Parathyroid adenoma (tissue), 2 donors: ENCODE results near the gene SNRPA.

Experiments
- H2AFZ ChIP-seq: fragments of 300-600 bp; sonication (generic); one replicate; pipeline ENCODE4 v1.7.0; 2017; ENCODE audit warnings: antibody characterized with exemption, mild to moderate bottlenecking
- H3K27ac ChIP-seq: fragments of 300-600 bp; sonication (generic); one replicate; pipeline ENCODE4 v1.7.0; 2017
- H3K27me3 ChIP-seq: fragments of 300-600 bp; sonication (generic); one replicate; pipeline ENCODE4 v1.7.0; 2017; ENCODE audit warnings: low read length; ENCODE audit not compliant: control insufficient read depth, insufficient read depth
- H3K36me3 ChIP-seq: fragments of 300-600 bp; sonication (generic); one replicate; pipeline ENCODE4 v1.7.0; 2017; ENCODE audit warnings: low read length; ENCODE audit not compliant: control insufficient read depth, insufficient read depth
- H3K4me1 ChIP-seq: fragments of 300-600 bp; sonication (generic); one replicate; pipeline ENCODE4 v1.7.0; 2017; ENCODE audit warnings: control low read depth
- H3K4me2 ChIP-seq: fragments of 300-600 bp; sonication (generic); one replicate; pipeline ENCODE4 v1.7.0; 2017; ENCODE audit warnings: low read length
- H3K4me3 ChIP-seq: fragments of 300-600 bp; sonication (generic); one replicate; pipeline ENCODE4 v1.7.0; 2017; ENCODE audit warnings: low read depth, low read length
- H3K79me2 ChIP-seq: fragments of 300-600 bp; sonication (generic); one replicate; pipeline ENCODE4 v1.7.0; 2017; ENCODE audit warnings: control low read depth
- H3K9ac ChIP-seq: fragments of 300-600 bp; sonication (generic); one replicate; pipeline ENCODE4 v1.7.0; 2017; ENCODE audit warnings: mild to moderate bottlenecking
- H3K9me3 ChIP-seq: fragments of 300-600 bp; sonication (generic); one replicate; pipeline ENCODE4 v1.7.0; 2017; ENCODE audit warnings: low read length; ENCODE audit not compliant: control insufficient read depth
- CTCF ChIP-seq: fragments of 300-600 bp; sonication (generic); IDR thresholded peaks from one replicate; pipeline ENCODE4 v1.7.0; 2017; ENCODE audit warnings: antibody characterized with exemption, mild to moderate bottlenecking
- donor health status: primary hyperparathyroidism.

SNRPA gene

GRCh38 chr19:40800997-40801377, 50.0 kb downstream of the SNRPA start:
- H3K36me3 ChIP-seq = no peaks in the 10 kb centered on the region

GRCh38 chr19:40801426-40802299, 50.7 kb downstream of the SNRPA start:
- Histone ChIP-seq H3K4me3 (no peak overlapping the region), H3K36me3 (no peaks in the 10 kb centered on the region), H3K4me2 (peak overlapping the region; percentile 52), H2AFZ (no peak overlapping the region), H3K9me3 (no peaks in the 10 kb centered on the region), H3K79me2 (peaks cover 8% of the 10 kb centered on the region), H3K27ac (peak overlapping the region; percentile 52), H3K9ac (no peak overlapping the region), H3K4me1 (peaks cover 46% of the 10 kb centered on the region), H3K27me3 (no peaks in the 10 kb centered on the region)
- no peak for TF ChIP-seq CTCF

More at GRCh38 chr19:40800997-40801377, 50.0 kb downstream of the SNRPA start:
- Histone ChIP-seq H3K4me2 (peak overlapping the region; percentile 15), H3K27me3 (no peaks in the 10 kb centered on the region), H3K79me2 (peaks cover 8% of the 10 kb centered on the region), H3K9me3 (no peaks in the 10 kb centered on the region), H3K9ac (no peak overlapping the region), H3K4me3 (no peak overlapping the region), H3K4me1 (peaks cover 43% of the 10 kb centered on the region), H3K27ac (no peak overlapping the region), H2AFZ (no peak overlapping the region)
- no peak for TF ChIP-seq CTCF

- H3K36me3 ChIP-seq = no peaks in the 10 kb centered on the region
- H3K27ac ChIP-seq = peak overlapping the region; percentile 52
- peaks cover 8% of the 10 kb centered on the region for H3K79me2 ChIP-seq
- H3K4me2 ChIP-seq = peak overlapping the region; percentile 52
- H2AFZ ChIP-seq = no peak overlapping the region
- no peak for TF ChIP-seq CTCF
- H3K4me1 ChIP-seq = peaks cover 49% of the 10 kb centered on the region
- H3K9me3 ChIP-seq = no peaks in the 10 kb centered on the region
- no peak overlapping the region for H3K9ac ChIP-seq
- H3K4me3 ChIP-seq = no peak overlapping the region
- H3K27me3 ChIP-seq = no peaks in the 10 kb centered on the region
Measured at GRCh38 chr19:40802300-40803169, 51.5 kb downstream of the SNRPA start.

GRCh38 chr19:40803170-40803856, 52.3 kb downstream of the SNRPA start:
- Histone ChIP-seq H3K9me3 (no peaks in the 10 kb centered on the region), H3K4me1 (peaks cover 46% of the 10 kb centered on the region), H3K27me3 (no peaks in the 10 kb centered on the region), H3K4me2 (peak overlapping the region; percentile 52), H3K9ac (no peak overlapping the region), H3K27ac (peak overlapping the region; percentile 52), H3K4me3 (peak overlapping the region; percentile 8), H3K36me3 (no peaks in the 10 kb centered on the region), H2AFZ (no peak overlapping the region), H3K79me2 (peaks cover 8% of the 10 kb centered on the region)
- no peak for TF ChIP-seq CTCF
